Measurements from ENCODE around the gene FSTL1. TPM values are rescaled to one million over a fixed set of nuclear protein-coding genes. Genes with fewer than 3 reads are reported as not detected.

FSTL1 gene
- total and polyA plus RNA-seq, 2 donors (not counting 1 experiment from before 2014, with no cell fraction given), result 0.15 TPM; not detected in 1

GRCh38 chr3:120442975-120443517 is 7.7 kb downstream of the FSTL1 start:
- POLR2A ChIA-PET, result no interaction called here

More at GRCh38 chr3:120442975-120443517, 7.7 kb downstream of the FSTL1 start:
- CTCF ChIA-PET, result interaction anchor here (1.1 kb wide), 1 partner anchor 24 kb away, joined by 5 read pairs; no protein-coding TSS in a partner anchor
- intact Hi-C loops (cut with micrococcal nuclease), result no loop called here
- Histone ChIP-seq H3K4me1 (ENCODE audit: control insufficient read depth in 2 of 2, insufficient read depth in 2 of 2, low read length in 2 of 2) (no peaks in the 10 kb centered on the region), H2AFZ (ENCODE audit: insufficient read depth, low read depth, low read length, poor library complexity, severe bottlenecking) (no peak overlapping the region), H3K27ac (ENCODE audit: low read length in 2 of 2) (no peak overlapping the region), H3K36me3 (replicated peaks in 1 of 2; ENCODE audit: control extremely low read depth in 1 of 2, control insufficient read depth in 1 of 2, extremely low read depth in 1 of 2, insufficient read depth in 2 of 2, low read length in 1 of 2) (no peaks in the 10 kb centered on the region), H3K9ac (ENCODE audit: low read length) (no peak overlapping the region), H3K4me3 (ENCODE audit: control extremely low read depth in 1 of 5, extremely low read depth in 1 of 5, insufficient read depth in 1 of 5, low read depth in 2 of 5, low read length in 4 of 5) (no peak overlapping the region), H3K27me3 (replicated peaks in 1 of 4; ENCODE audit: control extremely low read depth in 1 of 4, control insufficient read depth in 3 of 4, insufficient read depth in 4 of 4, low read length in 3 of 4) (peaks cover 0 to 11% (median 0%) of the 10 kb centered on the region in 4 experiments), H4K20me1 (ENCODE audit: control insufficient read depth, insufficient read depth, low read length, poor library complexity, severe bottlenecking) (no peaks in the 10 kb centered on the region), H3K4me2 (replicated peaks; ENCODE audit: low read depth, low read length, poor library complexity, severe bottlenecking) (no peak overlapping the region), H3K9me3 (ENCODE audit: control extremely low read depth in 1 of 3, control insufficient read depth in 2 of 3, insufficient read depth in 1 of 3, low read length in 2 of 3) (no peaks in the 10 kb centered on the region), H3K79me2 (ENCODE audit: control insufficient read depth, insufficient read depth, low read length) (no peaks in the 10 kb centered on the region)
- Mint-ChIP-seq H3K4me3 (no peak overlapping the region), H3K27ac (no peak overlapping the region), H3K4me1 (no peaks in the 10 kb centered on the region), H3K27me3 (peaks cover 27% of the 10 kb centered on the region), H3K9me3 (ENCODE audit: insufficient read depth) (no peaks in the 10 kb centered on the region)
- DNase-seq (no peak), ATAC-seq (ENCODE audit: low read depth) (no peak)
- TF ChIP-seq CTCF (IDR thresholded peaks at IDR 0.05) (no peak), EZH2 (IDR thresholded peaks at IDR 0.05; ENCODE audit: borderline replicate concordance, insufficient read depth, low read depth, low read length, poor library complexity, severe bottlenecking) (no peak)
- WGBS (ENCODE audit: insufficient coverage), result no CpG with 5 or more reads among the region's 2 CpGs

All from B cell (primary cell).